SK-N-SH treated with all-trans-retinoic acid at 6 μM for 48 hours (cell line): ENCODE results near the gene TXK.

ENCODE experiments used
- ATAC-seq: fragments of 200-7000 bp; cut with Tn5 transposase; 3 replicates; pipeline ENCODE4 v1.9.1; 2020; ENCODE audit warnings: mild to moderate bottlenecking, moderate library complexity
- ARNTL ChIP-seq: fragments of 450-650 bp; formaldehyde crosslinking; IDR thresholded peaks from 2 replicates; pipeline ENCODE4 v1.5.0; 2020; ENCODE audit warnings: low read depth, mild to moderate bottlenecking, moderate library complexity, borderline replicate concordance
- BACH2 ChIP-seq: fragments of 250-450 bp; sonication (Bioruptor Pico); IDR thresholded peaks from 2 replicates; pipeline ENCODE4 v1.9.0; 2021; ENCODE audit warnings: mild to moderate bottlenecking, borderline replicate concordance
- CSDC2 ChIP-seq: fragments of 250-450 bp; sonication (Bioruptor Pico); IDR thresholded peaks from 2 replicates; pipeline ENCODE4 v1.5.0; 2020; ENCODE audit warnings: mild to moderate bottlenecking, moderate library complexity
- ESRRG ChIP-seq: fragments of 250-450 bp; sonication (Bioruptor Pico); IDR thresholded peaks from 2 replicates; pipeline ENCODE4 v1.6.1; 2021; ENCODE audit warnings: mild to moderate bottlenecking
- GLIS3 ChIP-seq: fragments of 250-450 bp; sonication (Bioruptor Pico); IDR thresholded peaks from 2 replicates; pipeline ENCODE4 v1.5.0; 2020; ENCODE audit warnings: mild to moderate bottlenecking, moderate library complexity
- ISL1 ChIP-seq: fragments of 250-450 bp; sonication (Bioruptor Pico); IDR thresholded peaks from 2 replicates; pipeline ENCODE4 v2.1.2; 2022; ENCODE audit warnings: mild to moderate bottlenecking, moderate library complexity
- OSR1 ChIP-seq: fragments of 250-450 bp; sonication (Bioruptor Pico); IDR thresholded peaks from 2 replicates; pipeline ENCODE4 v1.8.0; 2022; ENCODE audit warnings: moderate library complexity, mild to moderate bottlenecking, inconsistent platforms
- PPARA ChIP-seq: fragments of 250-450 bp; sonication (Bioruptor Pico); IDR thresholded peaks from 2 replicates; pipeline ENCODE4 v1.5.0; 2020; ENCODE audit warnings: mild to moderate bottlenecking, borderline replicate concordance
- RARB ChIP-seq: fragments of 250-450 bp; sonication (Bioruptor Pico); IDR thresholded peaks from 2 replicates; pipeline ENCODE4 v1.8.0; 2021; ENCODE audit warnings: mild to moderate bottlenecking, moderate library complexity
- TCF4 ChIP-seq: fragments of 250-450 bp; sonication (Bioruptor Pico); IDR thresholded peaks from 2 replicates; pipeline ENCODE4 v1.8.0; 2021; ENCODE audit warnings: mild to moderate bottlenecking, moderate library complexity, borderline replicate concordance
- TOX ChIP-seq: fragments of 250-450 bp; sonication (Bioruptor Pico); IDR thresholded peaks from 2 replicates; pipeline ENCODE4 v1.8.0; 2021; ENCODE audit warnings: mild to moderate bottlenecking, moderate library complexity, borderline replicate concordance
- ZC3H10 ChIP-seq: fragments of 250-450 bp; sonication (Bioruptor Pico); IDR thresholded peaks from 2 replicates; pipeline ENCODE4 v1.5.1; 2021; ENCODE audit warnings: mild to moderate bottlenecking, moderate library complexity
- ZFP3 ChIP-seq: fragments of 250-450 bp; sonication (Bioruptor Pico); IDR thresholded peaks from 2 replicates; pipeline ENCODE4 v1.5.0; 2020; ENCODE audit warnings: mild to moderate bottlenecking, moderate library complexity
- ZFP30 ChIP-seq: fragments of 450-650 bp; formaldehyde crosslinking; IDR thresholded peaks from 2 replicates; pipeline ENCODE4 v1.5.0; 2022; ENCODE audit warnings: mild to moderate bottlenecking, moderate library complexity
- ZNF565 ChIP-seq: fragments of 450-650 bp; formaldehyde crosslinking; conservative IDR thresholded peaks from 2 replicates; pipeline ENCODE4 v1.5.0; 2020; ENCODE audit warnings: low read depth, mild to moderate bottlenecking, moderate library complexity
- ZNF70 ChIP-seq: fragments of 450-650 bp; formaldehyde crosslinking; IDR thresholded peaks from 2 replicates; pipeline ENCODE4 v1.5.0; 2020; ENCODE audit warnings: mild to moderate bottlenecking, moderate library complexity
- ZNF8 ChIP-seq: fragments of 450-650 bp; formaldehyde crosslinking; IDR thresholded peaks from 2 replicates; pipeline ENCODE4 v1.5.0; 2020; ENCODE audit warnings: mild to moderate bottlenecking, moderate library complexity
- TF ChIP-seq, protein P1 (sequence below): fragments of 250-450 bp; sonication (Bioruptor Pico); IDR thresholded peaks from 2 replicates; pipeline ENCODE4 v1.8.0; 2021; ENCODE audit warnings: low read depth, mild to moderate bottlenecking, moderate library complexity, borderline replicate concordance
- TF ChIP-seq, protein P2 (sequence below): fragments of 250-450 bp; sonication (Bioruptor Pico); IDR thresholded peaks from 2 replicates; pipeline ENCODE4 v1.5.1; 2020; ENCODE audit warnings: low read depth, mild to moderate bottlenecking, moderate library complexity
- TF ChIP-seq, protein P3 (sequence below): fragments of 250-450 bp; sonication (Bioruptor Pico); IDR thresholded peaks from 2 replicates; pipeline ENCODE4 v1.5.1; 2021; ENCODE audit warnings: mild to moderate bottlenecking, moderate library complexity
- TF ChIP-seq, protein P4 (sequence below): fragments of 250-450 bp; sonication (Bioruptor Pico); IDR thresholded peaks from 2 replicates; pipeline ENCODE4 v1.8.0; 2020; ENCODE audit warnings: mild to moderate bottlenecking, moderate library complexity, borderline replicate concordance
- TF ChIP-seq, protein P5 (sequence below): fragments of 250-450 bp; sonication (Bioruptor Pico); IDR thresholded peaks from 2 replicates; pipeline ENCODE4 v1.5.0; 2020; ENCODE audit warnings: mild to moderate bottlenecking, moderate library complexity

Gene TXK

DNA sequence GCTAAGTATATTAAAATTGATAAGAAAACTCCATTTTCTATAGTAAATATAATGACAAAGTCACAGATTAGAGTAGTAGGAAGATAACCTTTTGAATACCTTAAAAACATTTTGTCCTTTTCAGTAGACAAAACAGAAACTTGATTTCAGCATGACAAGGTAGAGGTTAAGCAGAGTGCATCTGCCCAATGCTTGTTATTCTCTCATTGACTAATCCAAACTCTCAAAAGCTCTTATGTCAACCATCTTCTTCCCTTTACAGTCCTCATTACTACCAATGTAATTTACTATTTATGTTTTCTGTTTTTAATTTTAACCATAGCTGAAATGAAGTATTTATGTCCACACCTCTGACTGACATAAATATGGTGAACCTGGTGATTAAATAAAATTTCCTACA, 106.4 kb downstream of the TXK start:
- ATAC-seq = no peak
- TF ChIP-seq PPARA (no peak), ESRRG (CRISPR knock-in tag) (no peak), ZFP3 (no peak), ZNF8 (CRISPR knock-in tag) (no peak), BACH2 (CRISPR knock-in tag) (no peak), ZNF70 (CRISPR knock-in tag) (no peak), OSR1 (CRISPR knock-in tag) (no peak), ZFP30 (CRISPR knock-in tag) (no peak), ZC3H10 (CRISPR knock-in tag) (no peak), GLIS3 (CRISPR knock-in tag) (no peak), RARB (CRISPR knock-in tag) (no peak), ZNF565 (CRISPR knock-in tag) (no peak), ARNTL (CRISPR knock-in tag) (no peak), TCF4 (CRISPR knock-in tag) (no peak), ISL1 (CRISPR knock-in tag) (no peak), CSDC2 (CRISPR knock-in tag) (no peak)
- TF ChIP-seq, protein P1, sequence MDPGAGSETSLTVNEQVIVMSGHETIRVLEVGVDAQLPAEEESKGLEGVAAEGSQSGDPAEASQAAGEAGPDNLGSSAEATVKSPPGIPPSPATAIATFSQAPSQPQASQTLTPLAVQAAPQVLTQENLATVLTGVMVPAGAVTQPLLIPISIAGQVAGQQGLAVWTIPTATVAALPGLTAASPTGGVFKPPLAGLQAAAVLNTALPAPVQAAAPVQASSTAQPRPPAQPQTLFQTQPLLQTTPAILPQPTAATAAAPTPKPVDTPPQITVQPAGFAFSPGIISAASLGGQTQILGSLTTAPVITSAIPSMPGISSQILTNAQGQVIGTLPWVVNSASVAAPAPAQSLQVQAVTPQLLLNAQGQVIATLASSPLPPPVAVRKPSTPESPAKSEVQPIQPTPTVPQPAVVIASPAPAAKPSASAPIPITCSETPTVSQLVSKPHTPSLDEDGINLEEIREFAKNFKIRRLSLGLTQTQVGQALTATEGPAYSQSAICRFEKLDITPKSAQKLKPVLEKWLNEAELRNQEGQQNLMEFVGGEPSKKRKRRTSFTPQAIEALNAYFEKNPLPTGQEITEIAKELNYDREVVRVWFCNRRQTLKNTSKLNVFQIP (CRISPR knock-in tag) = no peak
- TF ChIP-seq, protein P2, sequence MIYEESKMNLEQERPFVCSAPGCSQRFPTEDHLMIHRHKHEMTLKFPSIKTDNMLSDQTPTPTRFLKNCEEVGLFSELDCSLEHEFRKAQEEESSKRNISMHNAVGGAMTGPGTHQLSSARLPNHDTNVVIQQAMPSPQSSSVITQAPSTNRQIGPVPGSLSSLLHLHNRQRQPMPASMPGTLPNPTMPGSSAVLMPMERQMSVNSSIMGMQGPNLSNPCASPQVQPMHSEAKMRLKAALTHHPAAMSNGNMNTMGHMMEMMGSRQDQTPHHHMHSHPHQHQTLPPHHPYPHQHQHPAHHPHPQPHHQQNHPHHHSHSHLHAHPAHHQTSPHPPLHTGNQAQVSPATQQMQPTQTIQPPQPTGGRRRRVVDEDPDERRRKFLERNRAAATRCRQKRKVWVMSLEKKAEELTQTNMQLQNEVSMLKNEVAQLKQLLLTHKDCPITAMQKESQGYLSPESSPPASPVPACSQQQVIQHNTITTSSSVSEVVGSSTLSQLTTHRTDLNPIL = no peak
- TF ChIP-seq, protein P3, sequence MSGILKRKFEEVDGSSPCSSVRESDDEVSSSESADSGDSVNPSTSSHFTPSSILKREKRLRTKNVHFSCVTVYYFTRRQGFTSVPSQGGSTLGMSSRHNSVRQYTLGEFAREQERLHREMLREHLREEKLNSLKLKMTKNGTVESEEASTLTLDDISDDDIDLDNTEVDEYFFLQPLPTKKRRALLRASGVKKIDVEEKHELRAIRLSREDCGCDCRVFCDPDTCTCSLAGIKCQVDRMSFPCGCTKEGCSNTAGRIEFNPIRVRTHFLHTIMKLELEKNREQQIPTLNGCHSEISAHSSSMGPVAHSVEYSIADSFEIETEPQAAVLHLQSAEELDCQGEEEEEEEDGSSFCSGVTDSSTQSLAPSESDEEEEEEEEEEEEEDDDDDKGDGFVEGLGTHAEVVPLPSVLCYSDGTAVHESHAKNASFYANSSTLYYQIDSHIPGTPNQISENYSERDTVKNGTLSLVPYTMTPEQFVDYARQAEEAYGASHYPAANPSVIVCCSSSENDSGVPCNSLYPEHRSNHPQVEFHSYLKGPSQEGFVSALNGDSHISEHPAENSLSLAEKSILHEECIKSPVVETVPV (CRISPR knock-in tag) = no peak
- TF ChIP-seq, protein P4, sequence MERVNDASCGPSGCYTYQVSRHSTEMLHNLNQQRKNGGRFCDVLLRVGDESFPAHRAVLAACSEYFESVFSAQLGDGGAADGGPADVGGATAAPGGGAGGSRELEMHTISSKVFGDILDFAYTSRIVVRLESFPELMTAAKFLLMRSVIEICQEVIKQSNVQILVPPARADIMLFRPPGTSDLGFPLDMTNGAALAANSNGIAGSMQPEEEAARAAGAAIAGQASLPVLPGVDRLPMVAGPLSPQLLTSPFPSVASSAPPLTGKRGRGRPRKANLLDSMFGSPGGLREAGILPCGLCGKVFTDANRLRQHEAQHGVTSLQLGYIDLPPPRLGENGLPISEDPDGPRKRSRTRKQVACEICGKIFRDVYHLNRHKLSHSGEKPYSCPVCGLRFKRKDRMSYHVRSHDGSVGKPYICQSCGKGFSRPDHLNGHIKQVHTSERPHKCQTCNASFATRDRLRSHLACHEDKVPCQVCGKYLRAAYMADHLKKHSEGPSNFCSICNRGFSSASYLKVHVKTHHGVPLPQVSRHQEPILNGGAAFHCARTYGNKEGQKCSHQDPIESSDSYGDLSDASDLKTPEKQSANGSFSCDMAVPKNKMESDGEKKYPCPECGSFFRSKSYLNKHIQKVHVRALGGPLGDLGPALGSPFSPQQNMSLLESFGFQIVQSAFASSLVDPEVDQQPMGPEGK (CRISPR knock-in tag) = no peak

DNA sequence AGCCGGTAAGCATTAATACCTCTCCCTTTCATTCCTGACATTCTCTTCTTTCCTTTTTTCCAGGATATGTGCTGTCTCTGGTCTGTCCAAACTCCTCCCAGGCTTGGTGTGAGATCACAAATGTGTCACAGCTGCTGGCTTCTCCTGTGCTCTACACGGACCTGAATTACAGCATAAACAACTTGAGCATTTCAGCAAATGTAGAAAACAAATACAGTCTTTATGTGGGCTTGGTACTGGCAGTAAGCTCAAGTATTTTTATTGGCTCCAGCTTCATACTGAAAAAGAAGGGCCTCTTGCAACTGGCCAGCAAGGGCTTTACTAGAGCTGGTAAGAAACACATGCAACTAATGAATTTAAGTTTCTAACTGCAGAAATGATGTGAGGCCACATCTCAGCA, 109.0 kb downstream of the TXK start:
- TF ChIP-seq ZNF70 (CRISPR knock-in tag) = no peak
- no peak for TF ChIP-seq ZNF8 (CRISPR knock-in tag)
- peak; percentile 94 for ATAC-seq

DNA sequence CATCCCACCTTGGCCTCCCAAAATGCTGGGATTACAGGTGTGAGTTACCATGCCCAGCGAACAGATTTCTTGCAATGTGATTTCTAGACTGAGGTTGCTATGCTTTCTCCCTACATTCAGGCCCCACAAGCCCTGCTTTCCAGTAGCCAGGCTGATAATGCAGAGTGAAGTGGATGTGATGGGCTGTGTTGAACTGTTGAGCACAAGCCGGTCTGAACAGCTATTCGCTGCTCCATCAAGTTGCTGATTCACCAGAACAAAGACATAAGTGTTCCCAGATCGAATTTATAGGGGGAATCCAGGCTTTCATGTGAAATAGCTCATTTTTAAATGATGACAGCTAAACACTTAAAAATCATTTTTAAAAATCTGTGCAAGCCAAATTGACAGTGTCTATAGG, 109.5 kb downstream of the TXK start:
- ATAC-seq = peak; percentile 66
- no peak for TF ChIP-seq ISL1 (CRISPR knock-in tag)
- TF ChIP-seq PPARA = no peak
- no peak for TF ChIP-seq BACH2 (CRISPR knock-in tag)
- TF ChIP-seq, protein P1 (CRISPR knock-in tag) = no peak
- TF ChIP-seq ZC3H10 (CRISPR knock-in tag) = no peak
- no peak for TF ChIP-seq ZNF565 (CRISPR knock-in tag)
- TF ChIP-seq, protein P5, sequence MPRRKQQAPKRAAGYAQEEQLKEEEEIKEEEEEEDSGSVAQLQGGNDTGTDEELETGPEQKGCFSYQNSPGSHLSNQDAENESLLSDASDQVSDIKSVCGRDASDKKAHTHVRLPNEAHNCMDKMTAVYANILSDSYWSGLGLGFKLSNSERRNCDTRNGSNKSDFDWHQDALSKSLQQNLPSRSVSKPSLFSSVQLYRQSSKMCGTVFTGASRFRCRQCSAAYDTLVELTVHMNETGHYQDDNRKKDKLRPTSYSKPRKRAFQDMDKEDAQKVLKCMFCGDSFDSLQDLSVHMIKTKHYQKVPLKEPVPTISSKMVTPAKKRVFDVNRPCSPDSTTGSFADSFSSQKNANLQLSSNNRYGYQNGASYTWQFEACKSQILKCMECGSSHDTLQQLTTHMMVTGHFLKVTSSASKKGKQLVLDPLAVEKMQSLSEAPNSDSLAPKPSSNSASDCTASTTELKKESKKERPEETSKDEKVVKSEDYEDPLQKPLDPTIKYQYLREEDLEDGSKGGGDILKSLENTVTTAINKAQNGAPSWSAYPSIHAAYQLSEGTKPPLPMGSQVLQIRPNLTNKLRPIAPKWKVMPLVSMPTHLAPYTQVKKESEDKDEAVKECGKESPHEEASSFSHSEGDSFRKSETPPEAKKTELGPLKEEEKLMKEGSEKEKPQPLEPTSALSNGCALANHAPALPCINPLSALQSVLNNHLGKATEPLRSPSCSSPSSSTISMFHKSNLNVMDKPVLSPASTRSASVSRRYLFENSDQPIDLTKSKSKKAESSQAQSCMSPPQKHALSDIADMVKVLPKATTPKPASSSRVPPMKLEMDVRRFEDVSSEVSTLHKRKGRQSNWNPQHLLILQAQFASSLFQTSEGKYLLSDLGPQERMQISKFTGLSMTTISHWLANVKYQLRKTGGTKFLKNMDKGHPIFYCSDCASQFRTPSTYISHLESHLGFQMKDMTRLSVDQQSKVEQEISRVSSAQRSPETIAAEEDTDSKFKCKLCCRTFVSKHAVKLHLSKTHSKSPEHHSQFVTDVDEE (CRISPR knock-in tag) = no peak
- TF ChIP-seq TOX = no peak
- TF ChIP-seq, all 23 proteins: peak for 0
